Measurements from ENCODE around the gene METTL5.
"Not testable (repeated sequence)": the region's sequence is repeated elsewhere in the genome, so short reads cannot be mapped to it uniquely, and the experiment has no call there.

Gene METTL5

DNA sequence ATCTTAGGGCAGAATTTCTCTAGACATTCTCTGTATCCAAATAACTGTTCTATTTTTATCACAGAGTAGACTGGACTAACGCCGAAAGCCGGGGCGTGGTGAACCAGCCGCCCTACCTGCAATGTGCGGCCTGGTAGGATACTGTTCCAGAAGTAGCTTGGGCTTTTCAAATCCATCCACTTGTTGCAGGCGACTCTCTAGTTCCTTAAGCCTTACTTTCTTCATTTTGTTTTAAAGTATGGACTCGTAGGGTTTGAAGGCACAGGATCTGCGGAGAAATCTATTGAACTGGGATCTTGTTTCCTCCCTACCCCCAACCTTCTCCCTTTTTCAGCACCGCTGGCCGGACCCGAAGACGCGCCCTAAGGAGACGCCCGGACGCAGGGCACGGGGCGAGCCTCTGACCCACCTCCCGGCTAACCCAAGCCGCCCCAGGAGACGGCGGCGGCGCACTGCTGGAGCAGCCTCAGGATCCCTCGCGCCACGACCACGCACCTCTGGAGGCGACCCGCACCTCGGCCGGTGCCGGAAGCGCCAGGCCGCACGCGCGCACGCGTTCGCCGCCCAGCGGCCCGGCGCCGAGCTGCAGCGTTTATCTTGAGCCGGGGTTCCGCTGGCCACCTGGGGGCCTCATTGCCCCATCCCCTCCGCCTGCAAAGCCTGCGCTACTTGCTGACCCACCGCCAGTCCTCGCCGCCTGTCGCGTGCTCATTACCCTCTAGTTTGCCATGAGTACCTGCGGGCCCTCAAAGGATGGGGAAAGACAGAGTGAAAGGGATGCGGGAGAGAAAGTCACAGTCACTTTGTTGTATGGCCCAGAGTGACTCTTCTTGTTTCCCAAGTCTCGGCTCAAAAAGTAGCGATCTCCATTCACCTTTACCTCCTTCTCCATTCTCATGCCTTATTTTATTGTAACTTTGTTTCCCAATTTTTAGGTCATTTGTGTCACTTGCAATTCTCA is at the start of gene METTL5:
TSS of gene METTL5 (minus strand) at position 533 of the 961 bp plus-strand sequence. CDS start at position 225, 308 bp downstream.
- peak; percentile 34 for DNase-seq

GRCh38 chr2:169871994-169872393 is 47.3 kb upstream of the METTL5 start:
- DNase-seq: no peak

- not testable (repeated sequence) for DNase-seq
Measured at GRCh38 chr2:169871369-169871768, 46.7 kb upstream of the METTL5 start.

DNA sequence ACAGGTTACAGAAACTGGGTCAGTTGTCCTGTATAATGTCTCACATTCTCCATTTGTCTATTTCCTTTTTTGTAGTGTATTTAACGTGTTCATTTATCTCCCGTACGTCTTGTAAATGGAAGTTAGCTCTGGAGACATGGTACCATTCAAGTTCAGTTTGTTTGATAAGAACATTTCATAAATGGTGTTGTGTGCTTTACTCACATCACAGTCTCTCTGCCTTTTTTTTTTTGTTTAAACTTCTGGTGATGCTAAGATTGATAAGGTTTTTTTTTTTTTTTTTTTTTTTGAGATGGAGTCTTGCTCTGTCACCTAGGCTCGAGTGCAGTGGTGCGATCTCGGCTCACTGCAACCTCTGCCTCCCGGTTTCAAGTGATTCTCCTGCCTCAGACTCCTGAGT is 44.2 kb upstream of the METTL5 start:
- no peak for DNase-seq

- DNase-seq: no peak
Measured at GRCh38 chr2:169867579-169867978, 42.9 kb upstream of the METTL5 start.

DNA sequence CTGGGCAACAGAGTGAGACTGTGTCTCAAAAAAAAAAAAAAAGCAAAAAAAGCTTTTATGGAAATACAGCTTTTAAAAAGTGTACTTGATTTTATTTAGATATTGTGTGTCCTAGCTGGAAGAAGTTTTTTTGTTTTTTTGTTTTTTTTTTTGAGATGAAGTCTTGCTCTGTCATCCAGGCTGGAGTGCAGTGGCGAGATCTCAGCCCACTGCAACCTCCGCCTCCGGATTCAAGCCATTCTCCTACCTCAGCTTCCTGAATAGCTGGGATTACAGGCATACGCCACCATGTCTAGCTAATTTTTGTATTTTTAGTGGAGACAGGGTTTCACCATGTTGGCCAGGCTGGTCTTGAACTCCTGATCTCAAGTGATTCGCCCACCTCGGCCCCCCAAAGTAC is 41.5 kb upstream of the METTL5 start:
- DNase-seq: not testable (repeated sequence)

GRCh38 chr2:169865492-169865891 is 40.8 kb upstream of the METTL5 start:
- DNase-seq: no peak

DNA sequence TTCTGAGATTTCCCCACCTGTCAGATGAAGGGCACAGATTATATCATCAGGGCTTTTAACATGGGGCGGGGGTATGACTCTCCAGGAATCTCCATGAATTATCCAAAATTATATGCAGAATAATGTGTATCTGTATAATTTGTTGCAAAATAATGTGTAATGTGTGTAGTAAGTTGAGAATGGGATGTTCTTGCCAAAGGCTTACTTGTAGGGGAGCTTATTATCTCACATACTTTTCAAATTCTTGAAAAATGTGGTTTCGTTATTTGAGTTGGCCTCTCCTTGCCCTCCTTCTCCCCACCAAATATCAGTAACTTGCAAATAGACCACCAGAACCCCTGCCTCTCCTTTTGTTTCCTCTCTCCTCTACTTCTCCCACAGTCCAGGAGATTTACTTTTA is 38.1 kb upstream of the METTL5 start:
- DNase-seq: no peak

- DNase-seq: no peak
Measured at GRCh38 chr2:169860149-169860548, 35.4 kb upstream of the METTL5 start.

GRCh38 chr2:169859423-169859822 is 34.7 kb upstream of the METTL5 start:
- DNase-seq: no peak

GRCh38 chr2:169855281-169856258 is 30.9 kb upstream of the METTL5 start:
- DNase-seq: not testable (repeated sequence)

DNA sequence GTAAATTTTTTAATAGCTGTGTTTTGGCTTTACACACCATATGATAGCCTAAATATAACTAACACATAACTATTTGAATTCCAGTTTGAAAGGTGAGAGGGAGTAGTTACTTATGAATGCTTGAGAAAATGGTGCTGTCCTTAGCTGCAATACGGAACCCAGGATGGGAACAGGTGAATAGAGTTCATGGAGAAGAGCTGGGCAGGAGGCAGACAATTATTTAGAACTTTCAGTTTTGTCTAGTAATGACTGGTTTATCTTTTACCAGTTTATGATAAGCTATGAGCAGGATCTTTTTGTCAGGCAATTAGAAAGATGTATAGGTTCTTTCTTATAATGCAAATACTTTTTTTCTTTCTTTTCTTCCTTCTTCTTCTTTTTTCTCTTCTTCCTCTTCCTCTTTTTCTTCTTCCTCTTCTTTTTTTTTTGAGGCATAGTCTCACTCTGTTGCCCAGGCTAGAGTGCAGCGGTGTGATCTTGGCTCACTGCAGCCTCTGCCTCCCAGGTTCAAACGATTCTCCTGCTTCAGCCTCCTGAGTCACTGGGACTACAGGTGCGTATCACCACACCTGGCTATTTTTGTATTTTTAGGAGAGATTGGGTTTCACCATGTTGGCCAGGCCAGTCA is 28.4 kb upstream of the METTL5 start:
- no peak for DNase-seq

DNA sequence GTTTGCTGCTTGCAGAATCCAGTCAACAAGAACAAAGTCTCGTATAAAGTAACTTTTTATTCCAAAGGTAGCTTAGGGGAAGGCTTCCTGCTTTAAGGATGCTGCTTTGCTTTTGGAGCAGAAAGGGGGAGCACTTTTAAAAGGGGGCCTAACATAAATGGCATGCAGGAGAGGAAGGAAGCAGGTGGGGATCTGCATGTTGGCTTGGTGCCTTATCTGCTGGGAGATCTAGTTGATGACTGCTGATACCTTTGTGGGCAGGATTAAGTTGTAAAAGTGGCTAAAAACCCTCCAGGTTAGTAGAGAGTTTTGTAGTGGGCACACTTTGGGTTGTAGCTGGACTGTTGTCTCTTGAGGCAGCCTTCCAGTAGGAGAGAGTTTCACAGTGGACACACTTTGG is 25.0 kb upstream of the METTL5 start:
- DNase-seq: no peak

DNA sequence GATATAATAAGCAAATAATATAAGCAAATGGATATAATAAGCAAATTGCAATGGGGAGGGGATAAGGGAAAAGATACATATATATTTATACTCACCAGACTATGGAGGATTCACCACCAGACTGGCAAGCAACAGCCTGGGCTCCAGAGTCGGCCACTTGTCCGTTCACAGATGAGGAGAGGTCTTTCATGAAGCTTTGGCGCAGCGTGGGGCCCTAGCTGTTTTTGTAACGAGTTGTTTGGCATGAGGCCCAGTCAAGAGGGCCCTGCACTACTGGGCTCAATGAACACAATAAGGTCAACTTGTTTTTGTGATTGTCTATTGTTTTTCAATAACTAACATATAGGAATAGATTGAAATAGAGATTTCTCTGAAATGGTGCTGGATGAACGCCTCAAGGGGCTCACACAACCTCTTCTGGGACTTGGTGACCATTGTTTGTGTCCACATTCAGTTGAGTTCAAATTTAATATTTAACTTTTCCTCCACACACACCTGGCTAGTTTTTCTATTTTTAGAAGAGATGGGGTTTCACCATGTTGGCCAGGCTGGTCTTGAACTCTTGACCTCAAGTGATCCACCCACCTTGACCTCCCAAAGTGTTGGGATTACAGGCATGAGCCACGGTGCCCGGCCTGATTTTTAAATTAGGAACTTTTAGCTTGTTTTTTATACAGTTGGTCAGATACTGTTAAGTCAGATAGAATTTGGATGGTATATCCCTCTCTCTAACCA is 24.4 kb upstream of the METTL5 start:
- DNase-seq: not testable (repeated sequence)

DNA sequence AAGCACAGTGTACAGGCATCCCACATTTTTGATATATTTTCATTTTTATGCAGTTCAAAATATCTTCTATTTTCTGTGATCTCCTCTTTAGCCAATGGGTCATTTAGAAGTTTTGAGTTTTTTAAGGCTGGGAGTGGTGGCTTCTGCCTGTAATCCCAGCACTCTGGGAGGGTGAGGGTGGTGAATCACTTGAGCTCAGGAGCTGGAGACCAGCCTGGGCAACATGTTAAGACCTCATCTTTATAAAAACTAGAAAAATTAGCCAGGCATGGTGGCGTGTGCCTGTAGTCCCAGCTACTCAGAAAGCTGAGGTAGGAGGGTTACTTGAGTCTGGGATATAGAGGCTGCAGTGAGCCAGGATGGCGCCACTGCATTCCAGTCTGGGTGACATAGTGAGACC is 20.3 kb upstream of the METTL5 start:
- no peak for DNase-seq

- DNase-seq: not testable (repeated sequence)
Measured at GRCh38 chr2:169841625-169842024, 16.9 kb upstream of the METTL5 start.

- no peak for DNase-seq
Measured at GRCh38 chr2:169840747-169841142, 16.0 kb upstream of the METTL5 start.

GRCh38 chr2:169839954-169840746 is 15.4 kb upstream of the METTL5 start:
- DNase-seq: no peak

DNA sequence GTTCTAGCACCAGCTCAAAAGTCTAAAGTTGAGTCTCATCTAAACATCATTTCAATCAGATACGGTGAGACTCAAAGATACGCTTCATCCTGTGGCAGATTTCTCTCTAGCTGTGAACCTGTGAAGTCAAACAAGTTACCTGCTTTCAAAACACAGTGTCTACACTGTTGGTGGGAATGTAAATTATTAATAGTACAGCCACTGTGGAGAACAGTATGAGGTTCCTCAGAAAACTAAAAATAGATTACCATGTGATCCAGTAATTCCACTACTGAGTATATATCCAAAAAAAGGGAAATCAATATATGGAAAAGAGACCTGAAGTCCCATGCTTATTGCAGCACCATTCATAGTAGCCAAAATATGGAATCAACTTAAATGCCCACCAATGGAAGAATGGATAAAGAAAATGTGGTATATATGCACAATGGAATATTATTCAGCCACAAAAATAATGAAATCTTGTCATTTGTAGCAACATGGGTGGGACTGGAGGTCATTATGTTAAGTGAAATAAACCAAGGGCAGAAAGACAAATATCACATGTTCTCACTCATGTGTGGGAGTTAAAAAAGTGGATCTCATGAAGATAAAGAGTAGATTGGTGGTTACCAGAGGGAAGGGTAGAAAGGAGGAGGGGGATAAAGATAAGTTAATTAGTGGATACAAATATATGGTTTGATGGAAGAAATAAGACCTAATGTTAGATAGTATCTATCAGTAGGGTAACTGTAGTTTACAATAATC is 14.2 kb upstream of the METTL5 start:
- no peak for DNase-seq

DNA sequence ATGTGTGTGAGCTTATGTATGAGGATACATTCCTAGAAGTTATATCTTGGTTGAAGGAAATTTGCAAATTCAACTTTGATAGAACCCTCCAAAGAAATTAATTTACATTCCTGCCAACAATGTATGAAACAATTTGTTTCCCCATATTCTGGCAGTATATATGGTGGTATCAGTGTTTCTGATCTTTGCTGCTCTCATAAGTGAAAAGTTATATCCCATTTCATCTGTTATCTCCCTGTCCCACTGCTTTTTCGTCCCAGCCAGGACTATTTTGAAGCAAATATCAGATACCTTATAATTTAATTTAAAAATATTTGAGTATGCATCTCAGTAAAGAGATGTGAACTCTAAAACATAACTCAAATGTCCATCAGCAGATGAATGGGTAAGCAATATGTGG is 9.7 kb upstream of the METTL5 start:
- DNase-seq: no peak

Data from NCI-H524 treated with DMSO at 0.1 percent for 48 hours (cell line).